Uterus (tissue), 2 donors: ENCODE measurements around the gene PSMD2.
A peak's percentile ranks its signal among the peaks of the same experiment; 100 is the strongest.

Source experiments
- POLR2A ChIP-seq, 2 donors: fragments of 450-650 bp; IDR thresholded peaks; one replicate each; pipeline ENCODE4 v1.6.1; 2016; ENCODE audit warnings: antibody characterized with exemption in 2 of 2, mild to moderate bottlenecking in 1 of 2, moderate library complexity in 1 of 2
- TF ChIP-seq, protein P1 (sequence below), 4 experiments: fragments of 200-600 bp in 2 of 4; fragments of 450-650 bp in 2 of 4; sonication (generic) in 2 of 4; IDR thresholded peaks; one replicate each; pipeline ENCODE4 v1.5.1; 2016 to 2019; ENCODE audit warnings: antibody characterized with exemption in 4 of 4, mild to moderate bottlenecking in 2 of 4, moderate library complexity in 1 of 4

GRCh38 chr3:184314363-184314699, 15.3 kb downstream of the PSMD2 start, which contains the start of gene EIF4G1:
- TF ChIP-seq, protein P1, sequence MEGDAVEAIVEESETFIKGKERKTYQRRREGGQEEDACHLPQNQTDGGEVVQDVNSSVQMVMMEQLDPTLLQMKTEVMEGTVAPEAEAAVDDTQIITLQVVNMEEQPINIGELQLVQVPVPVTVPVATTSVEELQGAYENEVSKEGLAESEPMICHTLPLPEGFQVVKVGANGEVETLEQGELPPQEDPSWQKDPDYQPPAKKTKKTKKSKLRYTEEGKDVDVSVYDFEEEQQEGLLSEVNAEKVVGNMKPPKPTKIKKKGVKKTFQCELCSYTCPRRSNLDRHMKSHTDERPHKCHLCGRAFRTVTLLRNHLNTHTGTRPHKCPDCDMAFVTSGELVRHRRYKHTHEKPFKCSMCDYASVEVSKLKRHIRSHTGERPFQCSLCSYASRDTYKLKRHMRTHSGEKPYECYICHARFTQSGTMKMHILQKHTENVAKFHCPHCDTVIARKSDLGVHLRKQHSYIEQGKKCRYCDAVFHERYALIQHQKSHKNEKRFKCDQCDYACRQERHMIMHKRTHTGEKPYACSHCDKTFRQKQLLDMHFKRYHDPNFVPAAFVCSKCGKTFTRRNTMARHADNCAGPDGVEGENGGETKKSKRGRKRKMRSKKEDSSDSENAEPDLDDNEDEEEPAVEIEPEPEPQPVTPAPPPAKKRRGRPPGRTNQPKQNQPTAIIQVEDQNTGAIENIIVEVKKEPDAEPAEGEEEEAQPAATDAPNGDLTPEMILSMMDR (IDR thresholded peaks at IDR 0.05): no peak
- peak; percentile 46 to 76 for TF ChIP-seq POLR2A (IDR thresholded peaks at IDR 0.05)
